HG03521 (cell line): Measurements from ENCODE around the gene VWCE.
A peak's percentile ranks its signal among the peaks of the same experiment; 100 is the strongest.

Source experiments
- ATAC-seq: cut with Tn5 transposase; IDR thresholded peaks from one replicate; pipeline ENCODE4 v1.9.1; 2021; ENCODE audit warnings: mild to moderate bottlenecking, moderate library complexity; ENCODE audit not compliant: unreplicated experiment

The VWCE gene

GRCh38 chr11:61294717-61295595 lies at the start of gene VWCE:
Gene VWCE, minus strand, starts transcription at chr11:61295316. Its CDS starts 279 bp downstream, at chr11:61295037.
- ATAC-seq: peak; percentile 68

GRCh38 chr11:61343792-61344745 lies 49.0 kb upstream of the VWCE start:
- ATAC-seq: no peak

GRCh38 chr11:61342207-61342803 lies 47.2 kb upstream of the VWCE start:
- no peak for ATAC-seq

GRCh38 chr11:61341706-61342105 lies 46.6 kb upstream of the VWCE start:
- ATAC-seq: no peak

GRCh38 chr11:61340979-61341378 lies 45.9 kb upstream of the VWCE start:
- ATAC-seq: no peak

GRCh38 chr11:61339490-61339878 lies 44.4 kb upstream of the VWCE start:
- no peak for ATAC-seq

- ATAC-seq: no peak
Observed at GRCh38 chr11:61338783-61339489, 43.8 kb upstream of the VWCE start.

GRCh38 chr11:61337706-61338470 lies 42.8 kb upstream of the VWCE start:
- no peak for ATAC-seq

GRCh38 chr11:61336171-61336935 lies 41.2 kb upstream of the VWCE start:
- no peak for ATAC-seq

- ATAC-seq: no peak
Observed at GRCh38 chr11:61335355-61335710, 40.2 kb upstream of the VWCE start.

GRCh38 chr11:61334434-61335354 lies 39.6 kb upstream of the VWCE start:
- ATAC-seq: no peak

GRCh38 chr11:61333550-61334433 lies 38.7 kb upstream of the VWCE start:
- ATAC-seq: no peak

- peak; percentile 86 for ATAC-seq
Observed at GRCh38 chr11:61332797-61333549, 37.9 kb upstream of the VWCE start, which contains the start of the genes DDB1 and TKFC. Gene DDB1, minus strand, starts transcription at chr11:61333105. Its CDS starts 137 bp downstream, at chr11:61332968. Gene TKFC, plus strand, starts transcription at chr11:61333228. Its CDS starts 1,501 bp downstream, at chr11:61334729.

GRCh38 chr11:61332281-61332796 lies 37.2 kb upstream of the VWCE start:
- ATAC-seq: no peak

GRCh38 chr11:61331651-61332050 lies 36.5 kb upstream of the VWCE start:
- ATAC-seq: no peak

GRCh38 chr11:61329871-61330270 lies 34.8 kb upstream of the VWCE start:
- no peak for ATAC-seq
